ENCODE measurements around the gene DUSP9.

DNA sequence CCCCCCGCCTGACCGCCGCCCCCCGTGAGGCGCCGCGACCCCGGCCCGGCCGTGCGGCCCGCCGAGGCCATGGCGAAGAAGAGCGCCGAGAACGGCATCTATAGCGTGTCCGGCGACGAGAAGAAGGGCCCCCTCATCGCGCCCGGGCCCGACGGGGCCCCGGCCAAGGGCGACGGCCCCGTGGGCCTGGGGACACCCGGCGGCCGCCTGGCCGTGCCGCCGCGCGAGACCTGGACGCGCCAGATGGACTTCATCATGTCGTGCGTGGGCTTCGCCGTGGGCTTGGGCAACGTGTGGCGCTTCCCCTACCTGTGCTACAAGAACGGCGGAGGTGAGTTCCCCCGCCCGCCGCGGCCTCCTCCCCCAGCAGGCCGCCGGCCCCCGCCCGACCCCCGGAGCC lies 41.5 kb downstream of the DUSP9 start:
- TF ChIP-seq, protein P1, sequence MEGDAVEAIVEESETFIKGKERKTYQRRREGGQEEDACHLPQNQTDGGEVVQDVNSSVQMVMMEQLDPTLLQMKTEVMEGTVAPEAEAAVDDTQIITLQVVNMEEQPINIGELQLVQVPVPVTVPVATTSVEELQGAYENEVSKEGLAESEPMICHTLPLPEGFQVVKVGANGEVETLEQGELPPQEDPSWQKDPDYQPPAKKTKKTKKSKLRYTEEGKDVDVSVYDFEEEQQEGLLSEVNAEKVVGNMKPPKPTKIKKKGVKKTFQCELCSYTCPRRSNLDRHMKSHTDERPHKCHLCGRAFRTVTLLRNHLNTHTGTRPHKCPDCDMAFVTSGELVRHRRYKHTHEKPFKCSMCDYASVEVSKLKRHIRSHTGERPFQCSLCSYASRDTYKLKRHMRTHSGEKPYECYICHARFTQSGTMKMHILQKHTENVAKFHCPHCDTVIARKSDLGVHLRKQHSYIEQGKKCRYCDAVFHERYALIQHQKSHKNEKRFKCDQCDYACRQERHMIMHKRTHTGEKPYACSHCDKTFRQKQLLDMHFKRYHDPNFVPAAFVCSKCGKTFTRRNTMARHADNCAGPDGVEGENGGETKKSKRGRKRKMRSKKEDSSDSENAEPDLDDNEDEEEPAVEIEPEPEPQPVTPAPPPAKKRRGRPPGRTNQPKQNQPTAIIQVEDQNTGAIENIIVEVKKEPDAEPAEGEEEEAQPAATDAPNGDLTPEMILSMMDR (IDR thresholded peaks at IDR 0.05; ENCODE audit: low read depth, low read length, poor library complexity, severe bottlenecking): no peak
- no peak for TF ChIP-seq EZH2phosphoT487 (IDR thresholded peaks at IDR 0.05; ENCODE audit: borderline replicate concordance, low read length)

Data from DOHH2 (cell line).